SHP77 treated with DMSO at 0.1 percent for 48 hours (cell line): ENCODE measurements around the gene TFR2.

Experiments
- DNase-seq: peaks from one replicate; lab custom pipeline; 2025; lab: John Stamatoyannopoulos, UW

TFR2 gene

GRCh38 chr7:100586266-100587025, 54.9 kb downstream of the TFR2 start, which contains the start of gene FBXO24:
Gene FBXO24, plus strand, starts transcription at chr7:100586328. Its CDS starts 298 bp downstream, at chr7:100586626.
- peak; percentile 98 for DNase-seq

GRCh38 chr7:100585511-100586265, 55.7 kb downstream of the TFR2 start, which contains the start of gene LRCH4:
Gene LRCH4, minus strand, starts transcription at chr7:100586129. Its CDS starts 29 bp downstream, at chr7:100586100.
- DNase-seq, result no peak

- no peak for DNase-seq
Observed at GRCh38 chr7:100584683-100585510, 56.5 kb downstream of the TFR2 start.

- DNase-seq, result no peak
Observed at GRCh38 chr7:100584054-100584682, 57.2 kb downstream of the TFR2 start.

- no peak for DNase-seq
Observed at GRCh38 chr7:100583132-100584053, 58.0 kb downstream of the TFR2 start.

- DNase-seq, result no peak
Observed at GRCh38 chr7:100582650-100583049, 58.7 kb downstream of the TFR2 start.

- no peak for DNase-seq
Observed at GRCh38 chr7:100582041-100582579, 59.2 kb downstream of the TFR2 start.

GRCh38 chr7:100580466-100581283, 60.7 kb downstream of the TFR2 start:
- DNase-seq, result no peak

- DNase-seq, result no peak
Observed at GRCh38 chr7:100578246-100579183, 62.8 kb downstream of the TFR2 start.

GRCh38 chr7:100577507-100577906, 63.8 kb downstream of the TFR2 start:
- DNase-seq, result no peak

GRCh38 chr7:100577103-100577502, 64.2 kb downstream of the TFR2 start:
- DNase-seq, result no peak

GRCh38 chr7:100576384-100576993, 64.9 kb downstream of the TFR2 start:
- DNase-seq, result no peak

- no peak for DNase-seq
Observed at GRCh38 chr7:100575746-100576383, 65.5 kb downstream of the TFR2 start.

GRCh38 chr7:100575206-100575631, 66.1 kb downstream of the TFR2 start:
- DNase-seq, result no peak

GRCh38 chr7:100574362-100575205, 66.8 kb downstream of the TFR2 start:
- DNase-seq, result no peak

- DNase-seq, result no peak
Observed at GRCh38 chr7:100573691-100574361, 67.5 kb downstream of the TFR2 start, which contains the start of gene SAP25. Gene SAP25, minus strand, starts transcription at chr7:100573900. Its CDS starts 158 bp downstream, at chr7:100573742.
